BLaER1 treated with 17β-estradiol and CSF1 and Interleukin-3, amounts not matched to agents 10 nM and 100 nM (cell line): ENCODE results near the gene PPP6R2.

ENCODE experiments used
- H3K27ac ChIP-seq, 11 experiments: shearing (Covaris generic); formaldehyde crosslinking; 2 replicates each; pipeline ENCODE4 v1.8.1; 2022
- H3K27me3 ChIP-seq, 11 experiments: shearing (Covaris generic); formaldehyde crosslinking; 2 replicates each; pipeline ENCODE4 v1.8.1; 2022
- H3K36me3 ChIP-seq, 11 experiments: shearing (Covaris generic); formaldehyde crosslinking; 2 replicates each; pipeline ENCODE4 v1.8.1; 2022
- H3K4me1 ChIP-seq, 10 experiments: shearing (Covaris generic); formaldehyde crosslinking; 2 replicates each; pipeline ENCODE4 v1.8.1; 2022
- H3K4me2 ChIP-seq, 11 experiments: shearing (Covaris generic); formaldehyde crosslinking; 2 replicates each; pipeline ENCODE4 v1.8.1; 2022
- H3K4me3 ChIP-seq, 10 experiments: shearing (Covaris generic); formaldehyde crosslinking; 2 replicates each; pipeline ENCODE4 v1.8.1; 2022
- H3K9ac ChIP-seq, 11 experiments: shearing (Covaris generic); formaldehyde crosslinking; 2 replicates each; pipeline ENCODE4 v1.8.1; 2022
- H3K9me3 ChIP-seq, 11 experiments: shearing (Covaris generic); formaldehyde crosslinking; replicated peaks in 1 of 11; 2 replicates each; pipeline ENCODE4 v1.8.1; 2022
- H4K20me1 ChIP-seq, 11 experiments: shearing (Covaris generic); formaldehyde crosslinking; 2 replicates each; pipeline ENCODE4 v1.8.1; 2022
- Cebpa-rat ChIP-seq, 11 experiments: shearing (Covaris generic); IDR thresholded peaks; 2 replicates each; pipeline ENCODE4 v1.8.1; 2022

Gene PPP6R2

DNA sequence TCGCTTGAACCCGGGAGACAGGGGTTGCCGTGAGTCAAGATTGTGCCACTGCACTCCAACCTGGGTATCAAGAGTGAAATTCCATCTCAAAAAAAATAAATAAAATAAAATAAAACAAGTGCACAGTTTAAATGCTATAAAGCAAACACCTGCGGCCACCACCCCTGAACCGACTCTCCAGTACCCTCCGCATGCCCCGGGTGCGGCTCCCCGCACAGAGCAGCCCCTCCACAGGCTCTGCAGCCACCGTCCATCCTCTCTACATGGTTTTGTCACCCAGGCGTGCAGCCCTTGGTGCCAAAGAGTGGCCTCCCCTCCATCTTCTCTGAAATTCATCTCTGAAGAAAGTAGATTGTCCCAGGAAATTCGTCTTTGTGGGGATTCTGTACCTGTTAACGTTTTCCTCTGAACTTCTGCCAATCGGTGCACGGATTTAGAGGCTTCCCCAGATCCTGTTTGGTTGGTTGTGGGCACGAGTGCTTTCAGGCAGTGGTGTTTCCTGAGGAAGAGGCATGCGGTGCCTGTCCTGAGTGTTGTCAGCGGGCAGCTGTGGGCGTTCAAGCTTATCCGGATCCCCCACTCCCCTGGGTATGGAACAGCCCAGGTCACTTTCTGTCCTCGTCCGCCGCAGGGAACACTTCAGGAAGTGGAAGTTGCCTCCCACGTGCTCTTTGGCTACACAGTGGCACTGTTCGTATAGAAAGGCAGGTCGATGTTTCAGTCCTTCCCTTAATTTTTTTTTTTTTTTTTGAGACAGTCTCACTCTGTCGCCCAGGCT, 147.6 kb downstream of the PPP6R2 start:
- Histone ChIP-seq H3K27me3 (no peaks in the 10 kb centered on the region), H3K4me2 (peak overlapping the region; percentile 51 to 90 (median 77)), H4K20me1 (peaks cover 0 to 6% (median 0%) of the 10 kb centered on the region in 11 experiments; a peak in 1 of 22 replicates), H3K9me3 (no peaks in the 10 kb centered on the region), H3K27ac (peak overlapping the region in 8 of 11 experiments; percentile 2 to 69 (median 44); a peak in 12 of 22 replicates), H3K4me1 (peaks cover 25 to 54% (median 44%) of the 10 kb centered on the region in 10 experiments), H3K9ac (peak overlapping the region in 7 of 11 experiments; percentile 25 to 51 (median 41); a peak in 10 of 22 replicates), H3K4me3 (peak overlapping the region in 4 of 10 experiments; percentile 3 to 33 (median 16); a peak in 3 of 20 replicates), H3K36me3 (no peaks in the 10 kb centered on the region)
- peak in 1 of 11 experiments; percentile 6; a peak in 1 of 22 replicates for TF ChIP-seq Cebpa-rat (IDR thresholded peaks at IDR 0.05)
